ENCODE measurements around the gene TAAR6. TPM values are rescaled to one million over a fixed set of nuclear protein-coding genes. Genes with fewer than 3 reads are reported as not detected.

TAAR6 gene
- total RNA-seq, 1 experiment from 2014 or later, result not detected

GRCh38 chr6:132571774-132572173, 1.7 kb downstream of the TAAR6 start:
- intact Hi-C loops (cut with micrococcal nuclease; ENCODE audit: unreplicated experiment), result no loop called here
- Histone ChIP-seq H3K4me3 (no peak overlapping the region), H3K4me2 (no peak overlapping the region), H3F3A (ENCODE audit: insufficient read depth, low read depth) (no peaks in the 10 kb centered on the region), H3K79me2 (ENCODE audit: low read depth) (no peaks in the 10 kb centered on the region), H3K36me3 (ENCODE audit: low read depth) (no peaks in the 10 kb centered on the region), H3K9me3 (ENCODE audit: insufficient read depth, low read depth) (peaks cover 4% of the 10 kb centered on the region; the same call in 1 of the 2 replicates), H3K9me2 (ENCODE audit: insufficient read depth) (0 out of 2 replicates have a peak, but pooled peaks cover 5% of the 10 kb centered on the region), H4K20me1 (ENCODE audit: insufficient read depth) (no peaks in the 10 kb centered on the region), H2AFZ (no peak overlapping the region), H3K4me1 (replicated peaks; ENCODE audit: insufficient read depth) (no peaks in the 10 kb centered on the region), H3K27me3 (ENCODE audit: insufficient read depth, low read depth) (no peaks in the 10 kb centered on the region), H3K27ac (no peak overlapping the region)
- POLR2A ChIA-PET (ENCODE audit: unreplicated experiment), result no interaction called here
- no peak for TF ChIP-seq EZH2 (IDR thresholded peaks at IDR 0.05; ENCODE audit: low read depth)
- no peak for TF ChIP-seq CTCF (conservative IDR thresholded peaks at IDR 0.05)
- BruUV-seq (replicated peaks), result no TSS peak
- CTCF ChIA-PET, result no interaction called here
- no peak for DNase-seq

- no peaks in the 10 kb centered on the region for H3K27me3 ChIP-seq (ENCODE audit: insufficient read depth, low read depth)
- intact Hi-C loops (cut with micrococcal nuclease; ENCODE audit: unreplicated experiment), result no loop called here
- no peak for DNase-seq
- TF ChIP-seq EZH2 (IDR thresholded peaks at IDR 0.05; ENCODE audit: low read depth), result no peak
- no peak for TF ChIP-seq CTCF (conservative IDR thresholded peaks at IDR 0.05)
- POLR2A ChIA-PET (ENCODE audit: unreplicated experiment), result no interaction called here
- H3K9me3 ChIP-seq (ENCODE audit: insufficient read depth, low read depth), result no peaks in the 10 kb centered on the region
- no peaks in the 10 kb centered on the region for H3K9me2 ChIP-seq (ENCODE audit: insufficient read depth)
- no TSS peak for BruUV-seq (replicated peaks)
- H3K4me3 ChIP-seq, result no peak overlapping the region
- H3K79me2 ChIP-seq (ENCODE audit: low read depth), result no peaks in the 10 kb centered on the region
- no peak overlapping the region for H3K4me2 ChIP-seq
- no peaks in the 10 kb centered on the region for H3K4me1 ChIP-seq (replicated peaks; ENCODE audit: insufficient read depth)
- H3K27ac ChIP-seq, result no peak overlapping the region
- no peaks in the 10 kb centered on the region for H3F3A ChIP-seq (ENCODE audit: insufficient read depth, low read depth)
- H4K20me1 ChIP-seq (ENCODE audit: insufficient read depth), result no peaks in the 10 kb centered on the region
- CTCF ChIA-PET, result no interaction called here
- H3K36me3 ChIP-seq (ENCODE audit: low read depth), result no peaks in the 10 kb centered on the region
- no peak overlapping the region for H2AFZ ChIP-seq
These were observed 14.6 kb downstream of the TAAR6 start for GRCh38 chr6:132584698-132585097.

GRCh38 chr6:132587424-132587823, 17.3 kb downstream of the TAAR6 start:
- no peaks in the 10 kb centered on the region for H3K4me1 ChIP-seq (replicated peaks; ENCODE audit: insufficient read depth)
- intact Hi-C loops (cut with micrococcal nuclease; ENCODE audit: unreplicated experiment), result no loop called here

More at GRCh38 chr6:132587424-132587823, 17.3 kb downstream of the TAAR6 start:
- H3K36me3 ChIP-seq (ENCODE audit: low read depth), result no peaks in the 10 kb centered on the region
- no TSS peak for BruUV-seq (replicated peaks)
- no peak for DNase-seq
- H3F3A ChIP-seq (ENCODE audit: insufficient read depth, low read depth), result no peaks in the 10 kb centered on the region
- TF ChIP-seq EZH2 (IDR thresholded peaks at IDR 0.05; ENCODE audit: low read depth) (no peak), CTCF (conservative IDR thresholded peaks at IDR 0.05) (no peak)
- no peaks in the 10 kb centered on the region for H3K79me2 ChIP-seq (ENCODE audit: low read depth)
- no peak overlapping the region for H2AFZ ChIP-seq
- ChIA-PET POLR2A (ENCODE audit: unreplicated experiment) (no interaction called here), CTCF (no interaction called here)
- no peak overlapping the region for H3K27ac ChIP-seq
- H4K20me1 ChIP-seq (ENCODE audit: insufficient read depth), result no peaks in the 10 kb centered on the region
- no peak overlapping the region for H3K4me2 ChIP-seq
- H3K27me3 ChIP-seq (ENCODE audit: insufficient read depth, low read depth), result no peaks in the 10 kb centered on the region
- H3K9me3 ChIP-seq (ENCODE audit: insufficient read depth, low read depth), result no peaks in the 10 kb centered on the region
- H3K9me2 ChIP-seq (ENCODE audit: insufficient read depth), result no peaks in the 10 kb centered on the region
- H3K4me3 ChIP-seq, result no peak overlapping the region

All from PC-9 (cell line).